Activated T-helper 1 cell treated with anti-CD3 and anti-CD28 coated beads, Interleukin-12 subunit alpha, Interleukin-12 subunit beta, Interleukin-2, Interleukin-4 antibody, amounts not matched to agents 30 ng/mL and 10 ng/mL and 1 ng/mL, durations not matched to agents 14 hours and 24 hours and 36 hours (primary cell): ENCODE data around the gene GPR15LG. TPM values are rescaled to one million over a fixed set of nuclear protein-coding genes. Genes with fewer than 3 reads are reported as not detected.
"Not testable (repeated sequence)": the region's sequence is repeated elsewhere in the genome, so short reads cannot be mapped to it uniquely, and the experiment has no call there.

Experiments used
- DNase-seq: peaks from one replicate; pipeline ENCODE4 v3.0.0; 2021; ENCODE audit warnings: low spot score
- H3K27ac Mint-ChIP-seq: one replicate; pipeline ENCODE4 v1.8.0; 2021; ENCODE audit warnings: mild to moderate bottlenecking, mixed read lengths
- H3K27me3 Mint-ChIP-seq: one replicate; pipeline ENCODE4 v1.8.0; 2022; ENCODE audit warnings: mild to moderate bottlenecking, moderate library complexity, mixed read lengths; ENCODE audit not compliant: insufficient read depth
- H3K36me3 Mint-ChIP-seq: one replicate; pipeline ENCODE4 v1.8.0; 2021; ENCODE audit warnings: low read depth, mixed read lengths
- H3K4me1 Mint-ChIP-seq: one replicate; pipeline ENCODE4 v1.8.0; 2021; ENCODE audit warnings: low read depth, mixed read lengths
- H3K4me3 Mint-ChIP-seq: one replicate; pipeline ENCODE4 v1.8.0; 2021; ENCODE audit warnings: mild to moderate bottlenecking, moderate library complexity, mixed read lengths
- H3K9me3 Mint-ChIP-seq: one replicate; pipeline ENCODE4 v1.8.0; 2021; ENCODE audit warnings: mixed read lengths
- intact Hi-C: fragments of 100-400 bp; cut with micrococcal nuclease; formaldehyde crosslinking; loops from one replicate; pipeline ENCODE4 v1.15.1; 2024
- total RNA-seq: library from RNA; stranded (reverse); gene quantifications from 2 replicates; pipeline ENCODE4 v1.2.3, GENCODE V29; 2022

Gene GPR15LG
- total RNA-seq, 1 donor from 2014 or later, result not detected

GRCh38 chr10:84155521-84155920, 18.1 kb upstream of the GPR15LG start:
- peaks cover 9% of the 10 kb centered on the region for H3K4me1 Mint-ChIP-seq
- no peak overlapping the region for H3K27ac Mint-ChIP-seq
- intact Hi-C loops, result loop anchor here (5.0 kb wide), 1 partner anchor 37 kb away; the partner anchor contains the start of gene CDHR1
- DNase-seq, result no peak
- H3K27me3 Mint-ChIP-seq, result peaks cover 6% of the 10 kb centered on the region
- H3K9me3 Mint-ChIP-seq, result no peaks in the 10 kb centered on the region
- peaks cover 19% of the 10 kb centered on the region for H3K36me3 Mint-ChIP-seq
- H3K4me3 Mint-ChIP-seq, result no peak overlapping the region

GRCh38 chr10:84156009-84156408, 17.6 kb upstream of the GPR15LG start:
- H3K27ac Mint-ChIP-seq, result no peak overlapping the region
- H3K9me3 Mint-ChIP-seq, result no peaks in the 10 kb centered on the region
- H3K27me3 Mint-ChIP-seq, result peaks cover 9% of the 10 kb centered on the region
- peaks cover 14% of the 10 kb centered on the region for H3K36me3 Mint-ChIP-seq
- H3K4me3 Mint-ChIP-seq, result no peak overlapping the region
- intact Hi-C loops, result loop anchor here (5.0 kb wide), 1 partner anchor 36 kb away; the partner anchor contains the start of gene CDHR1
- H3K4me1 Mint-ChIP-seq, result peaks cover 9% of the 10 kb centered on the region
- no peak for DNase-seq

- no peaks in the 10 kb centered on the region for H3K9me3 Mint-ChIP-seq
- peaks cover 9% of the 10 kb centered on the region for H3K4me1 Mint-ChIP-seq
- no peak overlapping the region for H3K27ac Mint-ChIP-seq
- no peak overlapping the region for H3K4me3 Mint-ChIP-seq
- peaks cover 9% of the 10 kb centered on the region for H3K27me3 Mint-ChIP-seq
- peaks cover 12% of the 10 kb centered on the region for H3K36me3 Mint-ChIP-seq
- intact Hi-C loops, result loop anchor here (5.0 kb wide), 1 partner anchor 36 kb away; the partner anchor contains the start of gene CDHR1
- no peak for DNase-seq
Measured at GRCh38 chr10:84156768-84157167, 16.8 kb upstream of the GPR15LG start.

- peaks cover 9% of the 10 kb centered on the region for H3K27me3 Mint-ChIP-seq
- H3K27ac Mint-ChIP-seq, result no peak overlapping the region
- peaks cover 9% of the 10 kb centered on the region for H3K4me1 Mint-ChIP-seq
- no peak for DNase-seq
- H3K36me3 Mint-ChIP-seq, result peaks cover 9% of the 10 kb centered on the region
- H3K4me3 Mint-ChIP-seq, result no peak overlapping the region
- intact Hi-C loops, result loop anchor here (5.0 kb wide), 1 partner anchor 34 kb away; the partner anchor contains the start of gene CDHR1
- H3K9me3 Mint-ChIP-seq, result no peaks in the 10 kb centered on the region
Measured at GRCh38 chr10:84158061-84158460, 15.5 kb upstream of the GPR15LG start.

GRCh38 chr10:84158550-84158949, 15.1 kb upstream of the GPR15LG start:
- Mint-ChIP-seq H3K9me3 (no peaks in the 10 kb centered on the region), H3K36me3 (peaks cover 9% of the 10 kb centered on the region), H3K4me3 (no peak overlapping the region), H3K27ac (no peak overlapping the region), H3K27me3 (peaks cover 11% of the 10 kb centered on the region), H3K4me1 (peaks cover 9% of the 10 kb centered on the region)
- intact Hi-C loops, result loop anchor here (5.0 kb wide), 1 partner anchor 34 kb away; the partner anchor contains the start of gene CDHR1
- no peak for DNase-seq

GRCh38 chr10:84159076-84159685, 14.4 kb upstream of the GPR15LG start:
- H3K4me1 Mint-ChIP-seq, result peaks cover 9% of the 10 kb centered on the region
- no peaks in the 10 kb centered on the region for H3K9me3 Mint-ChIP-seq
- H3K27ac Mint-ChIP-seq, result no peak overlapping the region
- H3K36me3 Mint-ChIP-seq, result peaks cover 9% of the 10 kb centered on the region
- H3K27me3 Mint-ChIP-seq, result peaks cover 15% of the 10 kb centered on the region
- no peak for DNase-seq
- intact Hi-C loops, result loop anchor here (5.0 kb wide), 1 partner anchor 33 kb away; the partner anchor contains the start of gene CDHR1
- H3K4me3 Mint-ChIP-seq, result no peak overlapping the region

GRCh38 chr10:84160663-84161362, 12.8 kb upstream of the GPR15LG start:
- Mint-ChIP-seq H3K36me3 (peaks cover 2% of the 10 kb centered on the region), H3K4me3 (no peak overlapping the region), H3K27ac (no peak overlapping the region), H3K4me1 (peaks cover 9% of the 10 kb centered on the region), H3K9me3 (no peaks in the 10 kb centered on the region), H3K27me3 (peaks cover 18% of the 10 kb centered on the region)
- DNase-seq, result no peak
- intact Hi-C loops, result no loop called here

GRCh38 chr10:84163996-84164395, 9.6 kb upstream of the GPR15LG start:
- H3K4me3 Mint-ChIP-seq, result no peak overlapping the region
- H3K36me3 Mint-ChIP-seq, result no peaks in the 10 kb centered on the region
- no peak overlapping the region for H3K27ac Mint-ChIP-seq
- H3K9me3 Mint-ChIP-seq, result no peaks in the 10 kb centered on the region
- DNase-seq, result no peak
- intact Hi-C loops, result no loop called here
- H3K4me1 Mint-ChIP-seq, result no peaks in the 10 kb centered on the region
- H3K27me3 Mint-ChIP-seq, result peaks cover 20% of the 10 kb centered on the region

- intact Hi-C loops, result no loop called here
Measured at GRCh38 chr10:84164442-84164841, 9.2 kb upstream of the GPR15LG start.

GRCh38 chr10:84166620-84167288, 6.8 kb upstream of the GPR15LG start:
- Mint-ChIP-seq H3K4me3 (no peak overlapping the region), H3K27ac (no peak overlapping the region), H3K4me1 (no peaks in the 10 kb centered on the region), H3K36me3 (no peaks in the 10 kb centered on the region), H3K9me3 (no peaks in the 10 kb centered on the region), H3K27me3 (peaks cover 11% of the 10 kb centered on the region)
- intact Hi-C loops, result no loop called here
- no peak for DNase-seq

More at GRCh38 chr10:84164442-84164841, 9.2 kb upstream of the GPR15LG start:
- no peak for DNase-seq
- Mint-ChIP-seq H3K27me3 (peaks cover 20% of the 10 kb centered on the region), H3K36me3 (no peaks in the 10 kb centered on the region), H3K4me3 (no peak overlapping the region), H3K9me3 (no peaks in the 10 kb centered on the region), H3K27ac (no peak overlapping the region), H3K4me1 (no peaks in the 10 kb centered on the region)

GRCh38 chr10:84167289-84167653, 6.3 kb upstream of the GPR15LG start:
- peaks cover 11% of the 10 kb centered on the region for H3K27me3 Mint-ChIP-seq
- intact Hi-C loops, H3K4me3 Mint-ChIP-seq, H3K27ac Mint-ChIP-seq, H3K4me1 Mint-ChIP-seq, H3K9me3 Mint-ChIP-seq, H3K36me3 Mint-ChIP-seq, DNase-seq: not testable (repeated sequence)

GRCh38 chr10:84168382-84168781, 5.2 kb upstream of the GPR15LG start:
- H3K27ac Mint-ChIP-seq, H3K36me3 Mint-ChIP-seq, H3K4me1 Mint-ChIP-seq, DNase-seq, H3K9me3 Mint-ChIP-seq, intact Hi-C loops, H3K4me3 Mint-ChIP-seq: not testable (repeated sequence)
- peaks cover 11% of the 10 kb centered on the region for H3K27me3 Mint-ChIP-seq

GRCh38 chr10:84171237-84171636, 2.4 kb upstream of the GPR15LG start:
- H3K9me3 Mint-ChIP-seq, H3K4me1 Mint-ChIP-seq, intact Hi-C loops, H3K4me3 Mint-ChIP-seq, H3K36me3 Mint-ChIP-seq, H3K27me3 Mint-ChIP-seq, H3K27ac Mint-ChIP-seq, DNase-seq: not testable (repeated sequence)
